Pericardium fibroblast (primary cell): ENCODE data around the gene FCN2. TPM values are rescaled to one million over a fixed set of nuclear protein-coding genes. Genes with fewer than 3 reads are reported as not detected.

Experiments
- total RNA-seq: library from RNA; depleted of rRNA; stranded (reverse); fragments of >200 nt; gene quantifications from 2 replicates; pipeline ENCODE4 v1.2.3, GENCODE V29; 2015

Gene FCN2
- not detected in 2 replicates for total RNA-seq

GRCh38 chr9:134880484-134881312 is at the start of gene FCN2:
Gene FCN2, plus strand, starts transcription at chr9:134880810. Its CDS starts 12 bp downstream, at chr9:134880822.

GRCh38 chr9:134917431-134918373 is 37.1 kb downstream of the FCN2 start, which contains the start of gene FCN1:
Gene FCN1, minus strand, starts transcription at chr9:134917912. Its CDS starts 41 bp downstream, at chr9:134917871.

Other genes with a start within 250 kb of the FCN2 start
- 1,154 and 1,387 TPM in 2 replicates for gene COL5A1, start 239.0 kb upstream of the FCN2 start, total RNA-seq
- gene FCN1, start 37.1 kb downstream of the FCN2 start, total RNA-seq = not detected in 2 replicates
- 1.2 and 10.1 TPM in 2 replicates for gene OLFM1, start 206.9 kb downstream of the FCN2 start, total RNA-seq